Stomach (tissue), 4 donors: ENCODE results near the gene CELA2B.

Experiments
- CTCF ChIP-seq, 7 experiments: fragments of 450-650 bp in 4 of 7; fragments of 200-600 bp in 3 of 7; sonication (generic) in 3 of 7; IDR thresholded peaks; one replicate each; pipeline ENCODE4 v1.5.1; 2016 to 2019; ENCODE audit warnings: antibody characterized with exemption in 7 of 7, control low read depth in 2 of 7, mild to moderate bottlenecking in 1 of 7
- EP300 ChIP-seq: sonication (generic); formaldehyde crosslinking; IDR thresholded peaks from one replicate; pipeline ENCODE4 v1.6.1; 2017; ENCODE audit warnings: antibody characterized with exemption
- POLR2A ChIP-seq, 4 donors: fragments of 450-650 bp; IDR thresholded peaks; one replicate each; pipeline ENCODE4 v1.6.1; 2016; ENCODE audit warnings: antibody characterized with exemption in 4 of 4, control low read depth in 2 of 4, mild to moderate bottlenecking in 1 of 4, moderate library complexity in 1 of 4
- POLR2AphosphoS5 ChIP-seq, 3 donors: sonication (generic); formaldehyde crosslinking; IDR thresholded peaks; one replicate each; pipeline ENCODE4 v1.6.1; 2016; ENCODE audit warnings: antibody characterized with exemption in 3 of 3

GRCh38 chr1:15454256-15454655 is 21.6 kb upstream of the CELA2B start:
- no peak for TF ChIP-seq POLR2A (IDR thresholded peaks at IDR 0.05)
- no peak for TF ChIP-seq CTCF (IDR thresholded peaks at IDR 0.05)
- TF ChIP-seq EP300: no peak
- no peak for TF ChIP-seq POLR2AphosphoS5 (IDR thresholded peaks at IDR 0.05)
